ENCODE results near the gene STK33. TPM values are rescaled to one million over a fixed set of nuclear protein-coding genes. Genes with fewer than 3 reads are reported as not detected.

STK33 gene
- total RNA-seq, 2 donors from 2014 or later = 22.7 to 26.8 TPM

DNA sequence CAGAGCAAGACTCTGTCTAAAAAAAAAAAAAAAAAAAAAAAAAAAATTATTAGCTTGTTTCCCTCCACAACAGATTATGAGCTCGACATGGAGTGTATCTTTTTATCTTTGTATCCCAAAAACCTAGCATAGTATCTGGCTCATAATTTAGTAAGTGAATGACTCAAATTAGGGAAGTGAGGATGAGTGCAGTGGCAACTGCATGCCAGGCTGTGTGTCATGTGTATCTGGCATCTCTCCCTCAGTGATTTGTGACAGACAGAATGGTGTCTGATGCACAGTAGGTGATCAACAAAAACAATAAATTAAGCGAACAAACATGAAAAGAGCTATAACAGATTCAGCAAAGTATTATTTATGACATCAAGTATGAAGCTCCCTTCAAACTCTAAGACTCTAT is 7.2 kb downstream of the STK33 start:
- no peak overlapping the region for H3K27ac Mint-ChIP-seq
- Histone ChIP-seq H3K9ac (ENCODE audit: extremely low read depth, low read length, poor library complexity, severe bottlenecking) (no peak overlapping the region), H3K4me3 (ENCODE audit: low read length) (no peak overlapping the region), H3K36me3 (ENCODE audit: control insufficient read depth, insufficient read depth, low read length) (no peaks in the 10 kb centered on the region), H3K9me3 (ENCODE audit: control insufficient read depth, low read length) (peaks cover 16% of the 10 kb centered on the region), H3K4me1 (ENCODE audit: control insufficient read depth, insufficient read depth, low read length) (peaks cover 6% of the 10 kb centered on the region), H3K27ac (ENCODE audit: low read depth, low read length) (no peak overlapping the region), H3K27me3 (ENCODE audit: control insufficient read depth, insufficient read depth, low read length, poor library complexity, severe bottlenecking) (no peaks in the 10 kb centered on the region)
- DNase-seq = no peak
- no peaks in the 10 kb centered on the region for H3K27me3 Mint-ChIP-seq (ENCODE audit: insufficient read depth)
- TF ChIP-seq, protein P1, sequence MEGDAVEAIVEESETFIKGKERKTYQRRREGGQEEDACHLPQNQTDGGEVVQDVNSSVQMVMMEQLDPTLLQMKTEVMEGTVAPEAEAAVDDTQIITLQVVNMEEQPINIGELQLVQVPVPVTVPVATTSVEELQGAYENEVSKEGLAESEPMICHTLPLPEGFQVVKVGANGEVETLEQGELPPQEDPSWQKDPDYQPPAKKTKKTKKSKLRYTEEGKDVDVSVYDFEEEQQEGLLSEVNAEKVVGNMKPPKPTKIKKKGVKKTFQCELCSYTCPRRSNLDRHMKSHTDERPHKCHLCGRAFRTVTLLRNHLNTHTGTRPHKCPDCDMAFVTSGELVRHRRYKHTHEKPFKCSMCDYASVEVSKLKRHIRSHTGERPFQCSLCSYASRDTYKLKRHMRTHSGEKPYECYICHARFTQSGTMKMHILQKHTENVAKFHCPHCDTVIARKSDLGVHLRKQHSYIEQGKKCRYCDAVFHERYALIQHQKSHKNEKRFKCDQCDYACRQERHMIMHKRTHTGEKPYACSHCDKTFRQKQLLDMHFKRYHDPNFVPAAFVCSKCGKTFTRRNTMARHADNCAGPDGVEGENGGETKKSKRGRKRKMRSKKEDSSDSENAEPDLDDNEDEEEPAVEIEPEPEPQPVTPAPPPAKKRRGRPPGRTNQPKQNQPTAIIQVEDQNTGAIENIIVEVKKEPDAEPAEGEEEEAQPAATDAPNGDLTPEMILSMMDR (conservative IDR thresholded peaks at IDR 0.05) = no peak
- no peak overlapping the region for H3K4me3 Mint-ChIP-seq
- H3K36me3 Mint-ChIP-seq (ENCODE audit: low read depth) = peaks cover 4% of the 10 kb centered on the region
- WGBS, 2 experiments (ENCODE audit: insufficient coverage in 1 of 2, insufficient read length in 1 of 2) = 94% methylated on average over 2 of the region's 2 CpGs; no CpG with 5 or more reads in 1 of the 2 experiments
- H3K9me3 Mint-ChIP-seq = no peaks in the 10 kb centered on the region
- H3K4me1 Mint-ChIP-seq = peaks cover 11% of the 10 kb centered on the region

DNA sequence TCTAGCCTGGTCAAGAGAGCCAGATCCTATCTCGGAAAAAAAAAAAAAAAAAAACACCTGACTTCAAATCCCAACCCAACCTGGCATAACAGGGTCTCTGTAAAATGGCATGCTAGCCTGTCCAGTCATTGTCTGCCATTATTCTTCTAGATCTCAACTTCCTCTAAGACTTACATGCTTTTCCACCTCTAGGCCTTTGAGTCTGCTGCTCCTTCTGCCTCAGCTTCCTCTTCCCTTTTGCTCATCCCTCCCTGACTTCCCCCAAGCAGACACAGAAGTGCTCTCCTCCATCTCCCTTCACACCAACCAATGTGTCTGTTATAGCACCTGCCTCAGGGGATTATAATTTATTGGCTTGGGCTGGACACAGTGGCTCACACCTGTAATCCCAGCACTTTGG is 7.8 kb downstream of the STK33 start:
- Mint-ChIP-seq H3K36me3 (ENCODE audit: low read depth) (peaks cover 4% of the 10 kb centered on the region), H3K9me3 (no peaks in the 10 kb centered on the region), H3K27ac (no peak overlapping the region), H3K27me3 (ENCODE audit: insufficient read depth) (no peaks in the 10 kb centered on the region), H3K4me3 (no peak overlapping the region), H3K4me1 (peaks cover 8% of the 10 kb centered on the region)
- H3K9ac ChIP-seq (ENCODE audit: extremely low read depth, low read length, poor library complexity, severe bottlenecking) = no peak overlapping the region
- TF ChIP-seq, protein P1 (conservative IDR thresholded peaks at IDR 0.05) = no peak
- 72 to 100% methylated on average over 1 of the region's 1 CpG for WGBS, 2 experiments (ENCODE audit: insufficient coverage in 1 of 2, insufficient read length in 1 of 2)
- H3K36me3 ChIP-seq (ENCODE audit: control insufficient read depth, insufficient read depth, low read length) = no peaks in the 10 kb centered on the region
- H3K27me3 ChIP-seq (ENCODE audit: control insufficient read depth, insufficient read depth, low read length, poor library complexity, severe bottlenecking) = no peaks in the 10 kb centered on the region
- peaks cover 6% of the 10 kb centered on the region for H3K4me1 ChIP-seq (ENCODE audit: control insufficient read depth, insufficient read depth, low read length)
- peaks cover 16% of the 10 kb centered on the region for H3K9me3 ChIP-seq (ENCODE audit: control insufficient read depth, low read length)
- DNase-seq = no peak
- H3K27ac ChIP-seq (ENCODE audit: low read depth, low read length) = no peak overlapping the region
- H3K4me3 ChIP-seq (ENCODE audit: low read length) = no peak overlapping the region

DNA sequence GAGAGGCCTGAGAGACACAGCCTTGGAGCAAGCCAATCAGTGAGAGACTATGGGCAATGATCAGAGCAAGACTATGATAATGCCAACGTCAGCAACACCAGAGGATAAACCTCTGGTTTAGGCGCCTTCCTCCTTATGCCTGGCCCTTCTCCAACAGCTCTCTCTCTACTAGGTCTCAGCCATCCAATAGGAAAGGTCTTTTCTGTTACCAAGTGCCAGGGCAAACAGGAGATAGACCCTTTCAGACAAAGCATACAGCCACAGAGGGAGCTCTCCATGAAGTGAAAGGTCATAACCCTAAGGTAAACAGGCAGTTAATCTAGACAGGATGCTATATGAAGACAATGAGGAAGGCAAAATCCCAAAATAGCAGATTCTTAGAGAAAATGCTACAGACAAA is 9.5 kb downstream of the STK33 start:
- WGBS, 2 experiments (ENCODE audit: insufficient coverage in 1 of 2, insufficient read length in 1 of 2) = 84% methylated on average over 2 of the region's 2 CpGs; no CpG with 5 or more reads in 1 of the 2 experiments
- DNase-seq = peak; percentile 52
- Mint-ChIP-seq H3K4me3 (no peak overlapping the region), H3K27me3 (ENCODE audit: insufficient read depth) (no peaks in the 10 kb centered on the region), H3K27ac (no peak overlapping the region), H3K4me1 (peaks cover 6% of the 10 kb centered on the region), H3K9me3 (peaks cover 9% of the 10 kb centered on the region), H3K36me3 (ENCODE audit: low read depth) (peaks cover 4% of the 10 kb centered on the region)
- peaks cover 3% of the 10 kb centered on the region for H3K4me1 ChIP-seq (ENCODE audit: control insufficient read depth, insufficient read depth, low read length)
- no peaks in the 10 kb centered on the region for H3K27me3 ChIP-seq (ENCODE audit: control insufficient read depth, insufficient read depth, low read length, poor library complexity, severe bottlenecking)
- no peaks in the 10 kb centered on the region for H3K36me3 ChIP-seq (ENCODE audit: control insufficient read depth, insufficient read depth, low read length)
- no peak overlapping the region for H3K4me3 ChIP-seq (ENCODE audit: low read length)
- H3K9ac ChIP-seq (ENCODE audit: extremely low read depth, low read length, poor library complexity, severe bottlenecking) = no peak overlapping the region
- H3K27ac ChIP-seq (ENCODE audit: low read depth, low read length) = no peak overlapping the region
- H3K9me3 ChIP-seq (ENCODE audit: control insufficient read depth, low read length) = peaks cover 20% of the 10 kb centered on the region
- TF ChIP-seq, protein P1 (conservative IDR thresholded peaks at IDR 0.05) = peak; percentile 18

Data from endodermal cell (in vitro differentiated cells).